Keratinocyte (primary cell): ENCODE measurements around the gene CERKL.

Experiments
- EZH2 ChIP-seq: IDR thresholded peaks from one replicate; pipeline ENCODE4 v1.6.1; 2012; ENCODE audit warnings: inconsistent platforms, mild to moderate bottlenecking, low read length, moderate library complexity
- TF ChIP-seq, protein P1 (sequence below), 3 experiments: IDR thresholded peaks in 1 of 3; conservative IDR thresholded peaks in 1 of 3; optimal IDR thresholded peaks in 1 of 3; 2 replicates in 2 of 3; 3 replicates in 1 of 3; pipeline versions ENCODE3 to v1.5.1; 2011; ENCODE audit warnings: low read length in 3 of 3, mild to moderate bottlenecking in 3 of 3, moderate library complexity in 2 of 3, control low read depth in 1 of 3, inconsistent platforms in 1 of 3; ENCODE audit not compliant: insufficient read depth in 2 of 3; ENCODE audit errors: extremely low read depth in 1 of 3

DNA sequence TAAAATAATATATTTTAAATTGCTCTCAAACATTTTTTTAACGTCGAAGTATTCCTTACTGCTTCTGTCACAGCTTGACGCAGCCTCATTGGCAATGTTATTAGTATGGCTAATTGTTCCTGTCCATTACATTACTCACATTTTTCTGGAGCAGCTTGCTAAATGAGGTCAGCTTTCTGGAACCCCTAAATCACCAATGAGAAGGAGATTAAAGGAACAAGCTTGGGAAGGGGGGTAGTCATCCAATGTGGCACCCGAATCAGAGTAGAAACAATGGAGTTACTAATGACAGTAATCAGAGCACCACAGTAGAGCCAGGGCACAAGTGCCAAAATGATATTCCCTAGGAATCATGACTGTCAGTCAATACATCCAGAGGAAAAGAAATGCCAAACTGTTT lies 18.3 kb upstream of the CERKL start:
- TF ChIP-seq, protein P1, sequence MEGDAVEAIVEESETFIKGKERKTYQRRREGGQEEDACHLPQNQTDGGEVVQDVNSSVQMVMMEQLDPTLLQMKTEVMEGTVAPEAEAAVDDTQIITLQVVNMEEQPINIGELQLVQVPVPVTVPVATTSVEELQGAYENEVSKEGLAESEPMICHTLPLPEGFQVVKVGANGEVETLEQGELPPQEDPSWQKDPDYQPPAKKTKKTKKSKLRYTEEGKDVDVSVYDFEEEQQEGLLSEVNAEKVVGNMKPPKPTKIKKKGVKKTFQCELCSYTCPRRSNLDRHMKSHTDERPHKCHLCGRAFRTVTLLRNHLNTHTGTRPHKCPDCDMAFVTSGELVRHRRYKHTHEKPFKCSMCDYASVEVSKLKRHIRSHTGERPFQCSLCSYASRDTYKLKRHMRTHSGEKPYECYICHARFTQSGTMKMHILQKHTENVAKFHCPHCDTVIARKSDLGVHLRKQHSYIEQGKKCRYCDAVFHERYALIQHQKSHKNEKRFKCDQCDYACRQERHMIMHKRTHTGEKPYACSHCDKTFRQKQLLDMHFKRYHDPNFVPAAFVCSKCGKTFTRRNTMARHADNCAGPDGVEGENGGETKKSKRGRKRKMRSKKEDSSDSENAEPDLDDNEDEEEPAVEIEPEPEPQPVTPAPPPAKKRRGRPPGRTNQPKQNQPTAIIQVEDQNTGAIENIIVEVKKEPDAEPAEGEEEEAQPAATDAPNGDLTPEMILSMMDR (optimal IDR thresholded peaks at IDR 0.05 in 1 of 3, IDR thresholded peaks at IDR 0.05 in 1 of 3, conservative IDR thresholded peaks at IDR 0.05 in 1 of 3; ENCODE audit: extremely low read depth in 1 of 3, insufficient read depth in 2 of 3, low read length in 3 of 3), result no peak
- TF ChIP-seq EZH2, result no peak
